Mesendoderm (in vitro differentiated cells): Measurements from ENCODE around the gene SIX5.

ENCODE experiments used
- DNase-seq: peaks from one replicate; pipeline ENCODE4 v3.0.0; 2013
- H2AK5ac ChIP-seq: 2 replicates; pipeline ENCODE4 v1.6.1; 2013; ENCODE audit warnings: low read length, inconsistent platforms
- H2BK120ac ChIP-seq: 2 replicates; pipeline ENCODE4 v1.6.1; 2013; ENCODE audit warnings: low read depth, mild to moderate bottlenecking, low read length, moderate library complexity, mixed read lengths
- H2BK15ac ChIP-seq: replicated peaks from 2 replicates; pipeline ENCODE4 v1.6.1; 2013; ENCODE audit warnings: low read depth, mild to moderate bottlenecking, moderate library complexity
- H2BK5ac ChIP-seq: 2 replicates; pipeline ENCODE4 v1.6.1; 2013; ENCODE audit warnings: low read length, inconsistent platforms
- H3K18ac ChIP-seq: 2 replicates; pipeline ENCODE4 v1.6.1; 2013; ENCODE audit warnings: mild to moderate bottlenecking, low read length, mixed read lengths
- H3K23ac ChIP-seq: one replicate; pipeline ENCODE4 v1.6.1; 2013; ENCODE audit warnings: low read length
- H3K27ac ChIP-seq: 2 replicates; pipeline ENCODE4 v1.5.1; 2013; ENCODE audit warnings: low read depth, mild to moderate bottlenecking, inconsistent platforms, low read length, moderate library complexity
- H3K27me3 ChIP-seq: 2 replicates; pipeline ENCODE4 v1.6.1; 2013; ENCODE audit warnings: low read length, control low read depth, mild to moderate bottlenecking, inconsistent platforms; ENCODE audit not compliant: insufficient read depth, poor library complexity
- H3K36me3 ChIP-seq: 2 replicates; pipeline ENCODE4 v1.6.1; 2013; ENCODE audit warnings: low read length, inconsistent platforms; ENCODE audit not compliant: control insufficient read depth, insufficient read depth
- H3K4ac ChIP-seq: one replicate; pipeline ENCODE4 v1.6.1; 2013; ENCODE audit warnings: low read depth, mild to moderate bottlenecking, low read length, moderate library complexity
- H3K4me1 ChIP-seq: 2 replicates; pipeline ENCODE4 v1.6.1; 2013; ENCODE audit warnings: low read depth, low read length, inconsistent platforms; ENCODE audit not compliant: control insufficient read depth
- H3K4me2 ChIP-seq: 2 replicates; pipeline ENCODE4 v1.6.1; 2013; ENCODE audit warnings: low read length
- H3K4me3 ChIP-seq: 2 replicates; pipeline ENCODE4 v1.5.1; 2013; ENCODE audit warnings: mild to moderate bottlenecking, low read length
- H3K56ac ChIP-seq: one replicate; pipeline ENCODE4 v1.6.1; 2013; ENCODE audit warnings: low read length
- H3K79me1 ChIP-seq: 2 replicates; pipeline ENCODE4 v1.6.1; 2013; ENCODE audit warnings: low read length, inconsistent platforms
- H3K79me2 ChIP-seq: 2 replicates; pipeline ENCODE4 v1.6.1; 2013; ENCODE audit warnings: mild to moderate bottlenecking, low read length; ENCODE audit not compliant: control insufficient read depth, insufficient read depth
- H3K9ac ChIP-seq: 2 replicates; pipeline ENCODE4 v1.6.1; 2013; ENCODE audit warnings: low read length, inconsistent platforms
- H4K5ac ChIP-seq: one replicate; pipeline ENCODE4 v1.6.1; 2013; ENCODE audit warnings: low read length
- H4K8ac ChIP-seq: one replicate; pipeline ENCODE4 v1.6.1; 2013; ENCODE audit warnings: low read depth, mild to moderate bottlenecking, control low read depth, low read length, moderate library complexity
- WGBS: extraction: QIAGEN DNeasy Blood & Tissue Kit; methylation state at CpG from one replicate; pipeline ENCODE4 v1.1.7; 2013; ENCODE audit warnings: low lambda C conversion rate, missing lambda C conversion rate; ENCODE audit not compliant: insufficient coverage; ENCODE audit errors: extremely low coverage; 5-methylcytosine and 5-hydroxymethylcytosine counted together

Gene SIX5

GRCh38 chr19:45780146-45780447 lies 11.0 kb upstream of the SIX5 start:
- no peak overlapping the region for H3K4ac ChIP-seq
- peaks cover 4% of the 10 kb centered on the region for H3K4me1 ChIP-seq
- no peak for DNase-seq
- H3K79me2 ChIP-seq = no peaks in the 10 kb centered on the region
- no peaks in the 10 kb centered on the region for H3K27me3 ChIP-seq
- peak overlapping the region; percentile 59 for H3K56ac ChIP-seq
- H3K27ac ChIP-seq = no peak overlapping the region
- no peaks in the 10 kb centered on the region for H3K79me1 ChIP-seq
- no peak overlapping the region for H4K8ac ChIP-seq
- no peak overlapping the region for H3K4me3 ChIP-seq
- H3K18ac ChIP-seq = no peak overlapping the region
- WGBS = no CpG with 5 or more reads among the region's 4 CpGs
- no peak overlapping the region for H2BK15ac ChIP-seq
- no peak overlapping the region for H3K4me2 ChIP-seq
- no peak overlapping the region for H4K5ac ChIP-seq
- no peak overlapping the region for H2BK5ac ChIP-seq
- no peak overlapping the region for H2AK5ac ChIP-seq
- H3K23ac ChIP-seq = no peak overlapping the region
- H2BK120ac ChIP-seq = no peak overlapping the region
- peak overlapping the region; percentile 63 for H3K9ac ChIP-seq
- H3K36me3 ChIP-seq = no peaks in the 10 kb centered on the region

- peak overlapping the region; percentile 60 for H3K4me2 ChIP-seq
- H3K79me2 ChIP-seq = no peaks in the 10 kb centered on the region
- H3K27ac ChIP-seq = no peak overlapping the region
- H2AK5ac ChIP-seq = no peak overlapping the region
- no peak overlapping the region for H2BK5ac ChIP-seq
- peak; percentile 95 for DNase-seq
- peak overlapping the region; percentile 59 for H3K56ac ChIP-seq
- H4K8ac ChIP-seq = no peak overlapping the region
- no peak overlapping the region for H2BK120ac ChIP-seq
- H4K5ac ChIP-seq = no peak overlapping the region
- H2BK15ac ChIP-seq = no peak overlapping the region
- no peaks in the 10 kb centered on the region for H3K36me3 ChIP-seq
- no CpG with 5 or more reads among the region's 48 CpGs for WGBS
- no peaks in the 10 kb centered on the region for H3K79me1 ChIP-seq
- no peaks in the 10 kb centered on the region for H3K27me3 ChIP-seq
- no peak overlapping the region for H3K4ac ChIP-seq
- H3K23ac ChIP-seq = no peak overlapping the region
- H3K4me1 ChIP-seq = peaks cover 4% of the 10 kb centered on the region
- H3K9ac ChIP-seq = peak overlapping the region; percentile 63
- no peak overlapping the region for H3K4me3 ChIP-seq
- H3K18ac ChIP-seq = no peak overlapping the region
Observed at GRCh38 chr19:45779231-45780145, 10.4 kb upstream of the SIX5 start.

GRCh38 chr19:45778010-45778661 lies 9.1 kb upstream of the SIX5 start:
- no peak for DNase-seq
- Histone ChIP-seq H3K27me3 (no peaks in the 10 kb centered on the region), H3K4me1 (peaks cover 4% of the 10 kb centered on the region), H3K23ac (no peak overlapping the region), H4K8ac (no peak overlapping the region), H3K9ac (no peak overlapping the region), H2BK120ac (no peak overlapping the region), H3K4me3 (no peak overlapping the region), H2BK15ac (no peak overlapping the region), H2BK5ac (no peak overlapping the region), H3K4me2 (no peak overlapping the region), H2AK5ac (no peak overlapping the region), H3K18ac (no peak overlapping the region), H3K36me3 (no peaks in the 10 kb centered on the region), H3K27ac (no peak overlapping the region), H3K79me2 (no peaks in the 10 kb centered on the region), H3K56ac (no peak overlapping the region), H3K79me1 (no peaks in the 10 kb centered on the region), H4K5ac (no peak overlapping the region), H3K4ac (no peak overlapping the region)
- WGBS = no CpG with 5 or more reads among the region's 28 CpGs

- no CpG with 5 or more reads among the region's 34 CpGs for WGBS
- H4K8ac ChIP-seq = no peak overlapping the region
Observed at GRCh38 chr19:45777395-45777961, 8.4 kb upstream of the SIX5 start.

GRCh38 chr19:45774765-45775164 lies 5.7 kb upstream of the SIX5 start:
- Histone ChIP-seq H2BK5ac (no peak overlapping the region), H4K5ac (no peak overlapping the region), H3K79me1 (no peaks in the 10 kb centered on the region), H3K79me2 (no peaks in the 10 kb centered on the region), H3K23ac (no peak overlapping the region), H3K4ac (no peak overlapping the region), H3K4me1 (peaks cover 1% of the 10 kb centered on the region), H3K4me2 (no peak overlapping the region), H2BK15ac (no peak overlapping the region), H4K8ac (no peak overlapping the region), H3K36me3 (no peaks in the 10 kb centered on the region), H2BK120ac (no peak overlapping the region), H2AK5ac (no peak overlapping the region), H3K18ac (no peak overlapping the region), H3K4me3 (no peak overlapping the region), H3K56ac (no peak overlapping the region), H3K27me3 (no peaks in the 10 kb centered on the region), H3K27ac (no peak overlapping the region), H3K9ac (no peak overlapping the region)
- DNase-seq = peak; percentile 83
- WGBS = no CpG with 5 or more reads among the region's 9 CpGs

More at GRCh38 chr19:45777395-45777961, 8.4 kb upstream of the SIX5 start:
- H3K36me3 ChIP-seq = no peaks in the 10 kb centered on the region
- H2BK15ac ChIP-seq = no peak overlapping the region
- DNase-seq = no peak
- H2BK120ac ChIP-seq = no peak overlapping the region
- peaks cover 4% of the 10 kb centered on the region for H3K4me1 ChIP-seq
- H2BK5ac ChIP-seq = no peak overlapping the region
- H3K27ac ChIP-seq = no peak overlapping the region
- H3K79me2 ChIP-seq = no peaks in the 10 kb centered on the region
- H3K9ac ChIP-seq = no peak overlapping the region
- no peak overlapping the region for H3K56ac ChIP-seq
- H3K79me1 ChIP-seq = no peaks in the 10 kb centered on the region
- no peak overlapping the region for H4K5ac ChIP-seq
- H3K27me3 ChIP-seq = no peaks in the 10 kb centered on the region
- no peak overlapping the region for H3K18ac ChIP-seq
- no peak overlapping the region for H3K4me3 ChIP-seq
- H3K4ac ChIP-seq = no peak overlapping the region
- no peak overlapping the region for H3K4me2 ChIP-seq
- no peak overlapping the region for H2AK5ac ChIP-seq
- no peak overlapping the region for H3K23ac ChIP-seq
